ENCODE results near the gene DOCK10. TPM values are rescaled to one million over a fixed set of nuclear protein-coding genes. Genes with fewer than 3 reads are reported as not detected.

DOCK10 gene
- total and polyA plus RNA-seq, 10 of the 15 experiments (the other 5 are each of a cell fraction or from before 2014, with no cell fraction given), result 16.9 to 120 (median 85.5) TPM

DNA sequence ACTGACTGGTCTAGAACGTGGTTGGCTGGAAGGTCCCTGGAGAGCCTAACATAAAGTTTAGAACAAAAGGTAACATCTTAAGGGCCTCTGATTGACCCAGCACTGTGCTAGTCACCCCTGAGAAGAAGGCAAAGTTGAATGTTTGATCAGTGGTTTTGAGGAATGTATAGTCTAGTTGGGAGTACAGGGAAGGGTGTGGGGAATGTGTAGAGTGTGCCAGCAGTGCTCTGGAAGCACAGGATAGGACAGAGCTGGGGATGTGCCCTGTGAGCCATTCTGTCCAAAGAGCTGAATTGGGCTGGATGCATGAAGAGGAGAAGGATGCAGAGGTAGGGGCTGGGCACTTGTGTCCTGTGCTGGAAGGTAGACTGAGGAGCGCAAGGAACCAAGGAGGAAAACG lies 41.0 kb upstream of the DOCK10 start (continued):
- TF ChIP-seq SMC3 (IDR thresholded peaks at IDR 0.05; ENCODE audit: borderline replicate concordance, low read length) (no peak), TBL1XR1 (IDR thresholded peaks at IDR 0.05; ENCODE audit: low read depth, low read length) (no peak), ZNF274 (IDR thresholded peaks at IDR 0.05; ENCODE audit: insufficient read depth, insufficient read length) (no peak), POU2F2 (IDR thresholded peaks at IDR 0.05; ENCODE audit: borderline replicate concordance, low read depth, low read length) (no peak), BACH1 (IDR thresholded peaks at IDR 0.05; ENCODE audit: borderline replicate concordance) (no peak)
- TF ChIP-seq, protein P1, sequence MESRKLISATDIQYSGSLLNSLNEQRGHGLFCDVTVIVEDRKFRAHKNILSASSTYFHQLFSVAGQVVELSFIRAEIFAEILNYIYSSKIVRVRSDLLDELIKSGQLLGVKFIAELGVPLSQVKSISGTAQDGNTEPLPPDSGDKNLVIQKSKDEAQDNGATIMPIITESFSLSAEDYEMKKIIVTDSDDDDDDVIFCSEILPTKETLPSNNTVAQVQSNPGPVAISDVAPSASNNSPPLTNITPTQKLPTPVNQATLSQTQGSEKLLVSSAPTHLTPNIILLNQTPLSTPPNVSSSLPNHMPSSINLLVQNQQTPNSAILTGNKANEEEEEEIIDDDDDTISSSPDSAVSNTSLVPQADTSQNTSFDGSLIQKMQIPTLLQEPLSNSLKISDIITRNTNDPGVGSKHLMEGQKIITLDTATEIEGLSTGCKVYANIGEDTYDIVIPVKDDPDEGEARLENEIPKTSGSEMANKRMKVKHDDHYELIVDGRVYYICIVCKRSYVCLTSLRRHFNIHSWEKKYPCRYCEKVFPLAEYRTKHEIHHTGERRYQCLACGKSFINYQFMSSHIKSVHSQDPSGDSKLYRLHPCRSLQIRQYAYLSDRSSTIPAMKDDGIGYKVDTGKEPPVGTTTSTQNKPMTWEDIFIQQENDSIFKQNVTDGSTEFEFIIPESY (IDR thresholded peaks at IDR 0.05), result no peak
- TF ChIP-seq, protein P2, sequence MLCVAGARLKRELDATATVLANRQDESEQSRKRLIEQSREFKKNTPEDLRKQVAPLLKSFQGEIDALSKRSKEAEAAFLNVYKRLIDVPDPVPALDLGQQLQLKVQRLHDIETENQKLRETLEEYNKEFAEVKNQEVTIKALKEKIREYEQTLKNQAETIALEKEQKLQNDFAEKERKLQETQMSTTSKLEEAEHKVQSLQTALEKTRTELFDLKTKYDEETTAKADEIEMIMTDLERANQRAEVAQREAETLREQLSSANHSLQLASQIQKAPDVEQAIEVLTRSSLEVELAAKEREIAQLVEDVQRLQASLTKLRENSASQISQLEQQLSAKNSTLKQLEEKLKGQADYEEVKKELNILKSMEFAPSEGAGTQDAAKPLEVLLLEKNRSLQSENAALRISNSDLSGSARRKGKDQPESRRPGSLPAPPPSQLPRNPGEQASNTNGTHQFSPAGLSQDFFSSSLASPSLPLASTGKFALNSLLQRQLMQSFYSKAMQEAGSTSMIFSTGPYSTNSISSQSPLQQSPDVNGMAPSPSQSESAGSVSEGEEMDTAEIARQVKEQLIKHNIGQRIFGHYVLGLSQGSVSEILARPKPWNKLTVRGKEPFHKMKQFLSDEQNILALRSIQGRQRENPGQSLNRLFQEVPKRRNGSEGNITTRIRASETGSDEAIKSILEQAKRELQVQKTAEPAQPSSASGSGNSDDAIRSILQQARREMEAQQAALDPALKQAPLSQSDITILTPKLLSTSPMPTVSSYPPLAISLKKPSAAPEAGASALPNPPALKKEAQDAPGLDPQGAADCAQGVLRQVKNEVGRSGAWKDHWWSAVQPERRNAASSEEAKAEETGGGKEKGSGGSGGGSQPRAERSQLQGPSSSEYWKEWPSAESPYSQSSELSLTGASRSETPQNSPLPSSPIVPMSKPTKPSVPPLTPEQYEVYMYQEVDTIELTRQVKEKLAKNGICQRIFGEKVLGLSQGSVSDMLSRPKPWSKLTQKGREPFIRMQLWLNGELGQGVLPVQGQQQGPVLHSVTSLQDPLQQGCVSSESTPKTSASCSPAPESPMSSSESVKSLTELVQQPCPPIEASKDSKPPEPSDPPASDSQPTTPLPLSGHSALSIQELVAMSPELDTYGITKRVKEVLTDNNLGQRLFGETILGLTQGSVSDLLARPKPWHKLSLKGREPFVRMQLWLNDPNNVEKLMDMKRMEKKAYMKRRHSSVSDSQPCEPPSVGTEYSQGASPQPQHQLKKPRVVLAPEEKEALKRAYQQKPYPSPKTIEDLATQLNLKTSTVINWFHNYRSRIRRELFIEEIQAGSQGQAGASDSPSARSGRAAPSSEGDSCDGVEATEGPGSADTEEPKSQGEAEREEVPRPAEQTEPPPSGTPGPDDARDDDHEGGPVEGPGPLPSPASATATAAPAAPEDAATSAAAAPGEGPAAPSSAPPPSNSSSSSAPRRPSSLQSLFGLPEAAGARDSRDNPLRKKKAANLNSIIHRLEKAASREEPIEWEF (IDR thresholded peaks at IDR 0.05; ENCODE audit: insufficient replicate concordance, low read depth, low read length), result no peak
